K562 (cell line): ENCODE data around the gene CMSS1. TPM values are rescaled to one million over a fixed set of nuclear protein-coding genes. Genes with fewer than 3 reads are reported as not detected.

ENCODE experiments used
- ATAC-seq: fragments of 200-7000 bp; cut with Tn5 transposase; 3 replicates; pipeline ENCODE4 v1.9.1; 2020; ENCODE audit warnings: moderate library complexity
- BruUV-seq: library from RNA; stranded (reverse); fragments of 400-500 nt; replicated peaks from 2 replicates; lab custom pipeline; 2021; lab: Mats Ljungman, UMichigan
- CTCF ChIA-PET: fragments of 300-600 bp; formaldehyde crosslinking; extraction: SDS; loops from one replicate; lab custom pipeline; 2021; ENCODE audit warnings: low intra/inter-chr PET ratio; lab: Yijun Ruan, JAX
- POLR2A ChIA-PET: fragments of 300-600, 350-650 bp; sonication (Branson Sonifier 250); formaldehyde crosslinking; extraction: SDS; loops from one replicate; lab custom pipeline; 2021; ENCODE audit warnings: antibody characterized with exemption, inconsistent platforms; lab: Yijun Ruan, JAX
- DNase-seq, 4 experiments: peaks; one replicate each; pipeline versions ENCODE4 v3.0.0 to v3.0.0-alpha.2; 2011 to 2018; ENCODE audit warnings: low spot score in 3 of 4, mixed read lengths in 3 of 4; ENCODE audit errors: extremely low read depth in 1 of 4
- FAIRE-seq: peaks from 2 replicates; lab custom pipeline; 2011; peaks lifted over from hg19 to GRCh38; lab: Jason Lieb, UNC
- H2AFZ ChIP-seq: 2 replicates; pipeline ENCODE4 v1.6.0; 2011; ENCODE audit warnings: low read depth, low read length, control low read depth, inconsistent platforms
- H3K27ac ChIP-seq: fragments of 200-600 bp; 3 replicates; pipeline ENCODE4 v1.8.0; 2011; ENCODE audit warnings: low read depth, mild to moderate bottlenecking, control low read depth, inconsistent platforms, low read length, moderate library complexity, mixed read lengths; ENCODE audit errors: extremely low read depth
- H3K27me3 ChIP-seq, 2 experiments: fragments of 300-600 bp in 1 of 2; 2 replicates in 1 of 2; 3 replicates in 1 of 2; pipeline versions ENCODE4 v1.6.0 to v1.8.0; 2011; ENCODE audit warnings: inconsistent platforms in 2 of 2, low read length in 2 of 2, mild to moderate bottlenecking in 1 of 2, mixed read lengths in 1 of 2, moderate library complexity in 1 of 2; ENCODE audit not compliant: control insufficient read depth in 2 of 2, insufficient read depth in 2 of 2
- H3K36me3 ChIP-seq: fragments of 300-600 bp; 3 replicates; pipeline ENCODE4 v1.8.0; 2011; ENCODE audit warnings: mild to moderate bottlenecking, low read length, inconsistent platforms; ENCODE audit not compliant: control insufficient read depth, insufficient read depth
- H3K4me1 ChIP-seq, 2 experiments: fragments of 200-600 bp in 1 of 2; replicated peaks in 1 of 2; 2 replicates in 1 of 2; 3 replicates in 1 of 2; pipeline versions ENCODE4 v1.5.1 to v1.8.0; 2011; ENCODE audit warnings: inconsistent platforms in 2 of 2, low read length in 2 of 2, mild to moderate bottlenecking in 1 of 2, mixed read lengths in 1 of 2, moderate library complexity in 1 of 2; ENCODE audit not compliant: control insufficient read depth in 2 of 2, insufficient read depth in 2 of 2
- H3K4me2 ChIP-seq: 2 replicates; pipeline ENCODE4 v1.6.1; 2011; ENCODE audit warnings: low read length, control low read depth, inconsistent platforms, mixed read lengths; ENCODE audit not compliant: insufficient read depth
- H3K4me3 ChIP-seq: fragments of 200-600 bp; sonication (generic), shearing (Covaris generic); 2 replicates; pipeline ENCODE4 v1.5.1; 2016; ENCODE audit warnings: control low read depth, inconsistent platforms
- H3K79me2 ChIP-seq: fragments of 200-600 bp; 3 replicates; pipeline ENCODE4 v1.8.0; 2011; ENCODE audit warnings: low read length, inconsistent platforms; ENCODE audit not compliant: control insufficient read depth, insufficient read depth
- H3K9ac ChIP-seq, 2 experiments: 2 replicates each; pipeline versions ENCODE4 v1.6.0 to v1.6.1; 2011; ENCODE audit warnings: low read depth in 2 of 2, low read length in 2 of 2, control low read depth in 1 of 2, inconsistent platforms in 1 of 2, mild to moderate bottlenecking in 1 of 2, mixed read lengths in 1 of 2; ENCODE audit not compliant: insufficient read depth in 1 of 2
- H3K9me1 ChIP-seq: one replicate; pipeline ENCODE4 v1.6.0; 2011; ENCODE audit warnings: inconsistent platforms, mild to moderate bottlenecking, low read length, moderate library complexity; ENCODE audit not compliant: control insufficient read depth, insufficient read depth
- H3K9me3 ChIP-seq: replicated peaks from 2 replicates; pipeline ENCODE4 v1.5.1; 2011; ENCODE audit warnings: low read depth, low read length, inconsistent platforms; ENCODE audit not compliant: control insufficient read depth, insufficient read depth
- H4K20me1 ChIP-seq: replicated peaks from 2 replicates; pipeline ENCODE4 v1.6.1; 2011; ENCODE audit warnings: low read length, inconsistent platforms, mixed read lengths; ENCODE audit not compliant: control insufficient read depth, insufficient read depth
- BRD9 ChIP-seq: fragments of 450-650 bp; IDR thresholded peaks from 2 replicates; pipeline ENCODE4 v1.6.1; 2018; ENCODE audit warnings: low read depth; ENCODE audit not compliant: partially characterized antibody
- DPF2 ChIP-seq: fragments of 450-650 bp; IDR thresholded peaks from 2 replicates; pipeline ENCODE4 v1.6.1; 2016
- FOSL1 ChIP-seq: fragments of 200-800 bp; sonication (Bioruptor generic); conservative IDR thresholded peaks from 2 replicates; pipeline ENCODE4 v1.6.1; 2016; ENCODE audit warnings: missing genetic modification characterization, missing compliant biosample characterization
- MEIS2 ChIP-seq: fragments of 450-650 bp; IDR thresholded peaks from 2 replicates; pipeline ENCODE4 v1.6.1; 2014; ENCODE audit warnings: mild to moderate bottlenecking; ENCODE audit not compliant: partially characterized antibody
- RBM15 ChIP-seq: fragments of 200-400 bp; formaldehyde crosslinking; IDR thresholded peaks from 2 replicates; pipeline ENCODE4 v1.6.1; 2018; ENCODE audit warnings: mild to moderate bottlenecking, low read length, moderate library complexity; ENCODE audit not compliant: insufficient read depth
- RFX1 ChIP-seq: fragments of 450-650 bp; IDR thresholded peaks from 2 replicates; pipeline ENCODE4 v1.6.1; 2016; ENCODE audit warnings: mild to moderate bottlenecking, moderate library complexity
- TCF7L2 ChIP-seq: fragments of 150-350 bp; IDR thresholded peaks from 2 replicates; pipeline ENCODE4 v1.6.1; 2016; ENCODE audit warnings: low read depth, mild to moderate bottlenecking, low read length, moderate library complexity
- TFE3 ChIP-seq: fragments of 450-650 bp; formaldehyde crosslinking; IDR thresholded peaks from 2 replicates; pipeline ENCODE4 v1.4.0; 2020; ENCODE audit warnings: mild to moderate bottlenecking, mixed read lengths
- XRCC5 ChIP-seq: fragments of 200-400 bp; formaldehyde crosslinking; IDR thresholded peaks from 2 replicates; pipeline ENCODE4 v1.6.1; 2017; ENCODE audit warnings: low read depth, mild to moderate bottlenecking, low read length
- ZNF347 ChIP-seq: fragments of 450-650 bp; formaldehyde crosslinking; IDR thresholded peaks from 2 replicates; pipeline ENCODE4 v1.4.0; 2020; ENCODE audit warnings: low read depth, mild to moderate bottlenecking, moderate library complexity
- WGBS: fragments of 100-300 bp; shearing (Covaris generic); methylation state at CpG from one replicate; pipeline ENCODE4 v1.1.6; 2016; ENCODE audit warnings: low coverage, mixed read lengths; ENCODE audit not compliant: insufficient coverage; ENCODE audit errors: missing lambda C conversion rate; 5-methylcytosine and 5-hydroxymethylcytosine counted together
- in situ Hi-C: fragments of 300-500 bp; cut with MboI; formaldehyde crosslinking; loops from 4 replicates; pipeline ENCODE4 v1.15.0; 2018; ENCODE audit warnings: inconsistent platforms, mixed read lengths
- intact Hi-C: fragments of 100-400 bp; cut with micrococcal nuclease; formaldehyde crosslinking; loops from 2 replicates; pipeline ENCODE4 v1.14.2; 2022
- polyA plus RNA-seq, 8 experiments: library from polyadenylated mRNA; depleted of rRNA in 4 of 8; stranded (reverse) in 5 of 8; unstranded in 3 of 8; fragments of >200 nt; fragmentation: Nextera tagmentation in 2 of 8; fragmentation: Illumina TruSeq in 1 of 8; extraction: Ambion mirVana in 2 of 8; extraction: Trizol in 1 of 8; gene quantifications; 2 replicates each; pipeline versions ENCODE4 v1.2.1 to v1.2.3, GENCODE V29; 2011 to 2014; ENCODE audit warnings: inconsistent platforms in 1 of 8, missing spikeins in 1 of 8
- total RNA-seq, 7 experiments: library from RNA; depleted of rRNA in 6 of 7; stranded (reverse); fragments of >200 nt in 6 of 7; fragmentation: Illumina TruSeq in 2 of 7; extraction: Trizol in 2 of 7; gene quantifications; 2 replicates each; pipeline versions ENCODE4 v1.2.1 to v1.2.3, GENCODE V29; 2011 to 2021; ENCODE audit warnings: low replicate concordance in 1 of 7
- TF ChIP-seq, protein P1 (sequence below): fragments of 450-650 bp; formaldehyde crosslinking; IDR thresholded peaks from 2 replicates; pipeline ENCODE4 v1.4.0; 2022; ENCODE audit warnings: missing genetic modification characterization

Gene CMSS1
- total and polyA plus RNA-seq, 9 of the 15 experiments (the other 6 are each of a cell fraction or from before 2014, with no cell fraction given), result 46.9 to 109 (median 72.3) TPM

DNA sequence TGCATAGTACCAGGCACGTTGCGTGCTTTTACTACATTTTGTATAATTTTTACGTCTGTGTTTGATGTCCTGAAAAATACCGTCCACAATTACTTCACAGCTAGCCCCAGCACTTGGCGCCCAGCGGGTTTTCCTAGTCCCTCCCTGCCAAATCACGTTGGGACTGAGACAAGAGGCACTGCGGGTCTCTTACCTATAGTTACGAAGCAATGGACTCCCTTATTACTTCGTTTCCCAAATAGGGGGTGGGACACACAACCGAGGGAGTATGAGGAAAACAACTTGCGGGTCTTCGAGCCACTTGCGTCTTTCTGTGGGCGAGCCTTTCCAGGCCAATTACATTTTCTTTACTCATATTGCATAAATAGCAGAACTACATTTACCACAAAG lies 620 bp upstream of the CMSS1 start (continued):
- no peak for TF ChIP-seq MEIS2
- no peak for TF ChIP-seq ZNF347 (CRISPR knock-in tag)
- no peak for TF ChIP-seq FOSL1 (tag)

- no peak for FAIRE-seq
- Histone ChIP-seq H4K20me1 (no peaks in the 10 kb centered on the region), H3K9me3 (no peaks in the 10 kb centered on the region; the same call in 1 of the 2 replicates), H3K4me1 (peaks cover 5 to 12% of the 10 kb centered on the region in 2 experiments; a peak in 4 of 5 replicates), H3K4me3 (peak overlapping the region; percentile 81), H3K9me1 (no peaks in the 10 kb centered on the region), H3K27me3 (no peaks in the 10 kb centered on the region), H2AFZ (no peak overlapping the region), H3K79me2 (peaks cover 61% of the 10 kb centered on the region), H3K27ac (no peak overlapping the region; the same call in 2 of the 3 replicates), H3K4me2 (peak overlapping the region; percentile 91), H3K36me3 (peaks cover 9% of the 10 kb centered on the region; the same call in 1 of the 3 replicates), H3K9ac (peak overlapping the region in 1 of 2 experiments; percentile 90; a peak in 2 of 4 replicates)
- intact Hi-C loops (no loop called here), in situ Hi-C loops (no loop called here)
- CTCF ChIA-PET, result no interaction called here
- DNase-seq, result no peak
- 52% methylated on average over 2 of the region's 2 CpGs for WGBS
- TF ChIP-seq DPF2, result no peak
- no peak for TF ChIP-seq TFE3 (CRISPR knock-in tag)
- TF ChIP-seq RFX1, result no peak
- TF ChIP-seq XRCC5, result no peak
- no peak for TF ChIP-seq RBM15
- no peak for TF ChIP-seq TCF7L2
- TF ChIP-seq, protein P1, sequence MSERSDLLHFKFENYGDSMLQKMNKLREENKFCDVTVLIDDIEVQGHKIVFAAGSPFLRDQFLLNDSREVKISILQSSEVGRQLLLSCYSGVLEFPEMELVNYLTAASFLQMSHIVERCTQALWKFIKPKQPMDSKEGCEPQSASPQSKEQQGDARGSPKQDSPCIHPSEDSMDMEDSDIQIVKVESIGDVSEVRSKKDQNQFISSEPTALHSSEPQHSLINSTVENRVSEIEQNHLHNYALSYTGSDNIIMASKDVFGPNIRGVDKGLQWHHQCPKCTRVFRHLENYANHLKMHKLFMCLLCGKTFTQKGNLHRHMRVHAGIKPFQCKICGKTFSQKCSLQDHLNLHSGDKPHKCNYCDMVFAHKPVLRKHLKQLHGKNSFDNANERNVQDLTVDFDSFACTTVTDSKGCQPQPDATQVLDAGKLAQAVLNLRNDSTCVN (CRISPR knock-in tag), result no peak
- TF ChIP-seq BRD9, result no peak
- POLR2A ChIA-PET, result interaction anchor here (0.7 to 1.3 kb wide), 2 partner anchors 10 to 13 kb away, joined by 3 to 6 read pairs; no protein-coding TSS in a partner anchor
- no TSS peak for BruUV-seq
- ATAC-seq, result no peak
Observed at GRCh38 chr3:99818818-99819217, 1.2 kb downstream of the CMSS1 start.
